NCI-H1417 (cell line): ENCODE data around the gene HCN1.
"Not testable (repeated sequence)": the region's sequence is repeated elsewhere in the genome, so short reads cannot be mapped to it uniquely, and the experiment has no call there.

Experiments
- DNase-seq, 3 experiments: peaks; one replicate each; lab custom pipeline; 2025; lab: John Stamatoyannopoulos, UW

Gene HCN1

GRCh38 chr5:45617859-45618416, 78.2 kb downstream of the HCN1 start:
- DNase-seq, result no peak

- DNase-seq, result no peak
These were observed 86.5 kb downstream of the HCN1 start for GRCh38 chr5:45609661-45610060.

GRCh38 chr5:45604092-45604491, 92.1 kb downstream of the HCN1 start:
- no peak for DNase-seq

GRCh38 chr5:45601424-45601823, 94.8 kb downstream of the HCN1 start:
- no peak for DNase-seq

GRCh38 chr5:45596320-45596719, 99.9 kb downstream of the HCN1 start:
- no peak for DNase-seq

GRCh38 chr5:45586001-45586400, 110.2 kb downstream of the HCN1 start:
- DNase-seq, result not testable (repeated sequence)

GRCh38 chr5:45578270-45578669, 117.9 kb downstream of the HCN1 start:
- DNase-seq, result no peak

- no peak for DNase-seq
These were observed 127.4 kb downstream of the HCN1 start for GRCh38 chr5:45568813-45569212.

GRCh38 chr5:45542421-45542820, 153.8 kb downstream of the HCN1 start:
- DNase-seq, result no peak

GRCh38 chr5:45533663-45534062, 162.5 kb downstream of the HCN1 start:
- no peak for DNase-seq

GRCh38 chr5:45532826-45533624, 163.2 kb downstream of the HCN1 start:
- DNase-seq, result no peak

GRCh38 chr5:45521067-45521466, 175.1 kb downstream of the HCN1 start:
- DNase-seq, result peak in 1 of 3 experiments; percentile 28

GRCh38 chr5:45512521-45512920, 183.7 kb downstream of the HCN1 start:
- no peak for DNase-seq

GRCh38 chr5:45509371-45509770, 186.8 kb downstream of the HCN1 start:
- DNase-seq, result no peak

- DNase-seq, result no peak
These were observed 188.0 kb downstream of the HCN1 start for GRCh38 chr5:45508135-45508534.

- DNase-seq, result peak in 1 of 3 experiments; percentile 11
These were observed 189.0 kb downstream of the HCN1 start for GRCh38 chr5:45507178-45507577.

GRCh38 chr5:45499006-45499405, 197.2 kb downstream of the HCN1 start:
- DNase-seq, result peak in 1 of 3 experiments; percentile 1

GRCh38 chr5:45491368-45491767, 204.8 kb downstream of the HCN1 start:
- DNase-seq, result no peak

- no peak for DNase-seq
These were observed 211.4 kb downstream of the HCN1 start for GRCh38 chr5:45484781-45485180.

- DNase-seq, result peak in 1 of 3 experiments; percentile 27
These were observed 242.1 kb downstream of the HCN1 start for GRCh38 chr5:45454114-45454513.

GRCh38 chr5:45444856-45445255, 251.3 kb downstream of the HCN1 start:
- not testable (repeated sequence) for DNase-seq

- no peak for DNase-seq
These were observed 255.7 kb downstream of the HCN1 start for GRCh38 chr5:45440466-45440865.

- DNase-seq, result no peak
These were observed 258.4 kb downstream of the HCN1 start for GRCh38 chr5:45437752-45438151.
